GM18909 (cell line): Measurements from ENCODE around the gene VAT1L.

ENCODE experiments used
- ATAC-seq: cut with Tn5 transposase; IDR thresholded peaks from one replicate; pipeline ENCODE4 v1.9.1; 2021; ENCODE audit warnings: mild to moderate bottlenecking; ENCODE audit not compliant: unreplicated experiment, poor library complexity

VAT1L gene

DNA sequence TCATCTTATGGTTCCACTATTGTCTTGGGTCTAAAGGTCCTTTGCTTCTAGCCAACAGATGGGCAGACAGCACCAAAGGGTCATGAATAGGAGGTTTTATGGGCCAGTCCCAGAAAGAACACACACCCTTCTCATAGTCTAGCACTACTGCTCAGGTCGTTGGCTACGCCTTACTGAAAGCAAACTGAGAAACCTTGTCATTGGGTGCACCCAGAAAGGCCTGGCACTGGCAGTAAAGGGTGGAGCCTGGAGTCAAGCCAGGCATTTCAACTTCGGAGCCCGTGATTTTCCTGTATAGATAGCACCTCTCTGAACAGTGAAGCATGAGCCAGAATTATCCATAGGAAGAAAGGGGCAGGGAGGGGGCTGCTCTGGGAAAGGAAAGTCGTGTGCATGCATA lies 74.9 kb downstream of the VAT1L start:
- ATAC-seq = no peak

DNA sequence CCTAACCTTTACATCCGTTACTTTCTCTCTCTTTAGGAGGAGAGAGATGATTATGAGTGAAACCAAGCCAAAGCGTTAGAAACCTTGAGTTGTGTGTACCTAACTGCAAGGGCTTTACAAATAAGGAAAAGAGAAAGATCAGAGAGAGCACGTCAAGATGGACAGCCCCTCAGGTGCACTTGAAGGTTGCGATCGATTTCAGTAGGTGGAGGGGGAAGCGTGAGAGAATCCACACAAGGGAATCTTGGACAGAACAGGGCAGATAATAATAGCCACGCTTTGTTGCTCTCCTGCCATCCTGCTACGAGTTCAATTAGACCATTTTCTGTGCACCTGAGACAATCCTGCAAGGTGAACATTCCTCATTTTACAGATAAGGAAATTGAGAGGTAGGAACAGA lies 78.4 kb downstream of the VAT1L start:
- no peak for ATAC-seq

DNA sequence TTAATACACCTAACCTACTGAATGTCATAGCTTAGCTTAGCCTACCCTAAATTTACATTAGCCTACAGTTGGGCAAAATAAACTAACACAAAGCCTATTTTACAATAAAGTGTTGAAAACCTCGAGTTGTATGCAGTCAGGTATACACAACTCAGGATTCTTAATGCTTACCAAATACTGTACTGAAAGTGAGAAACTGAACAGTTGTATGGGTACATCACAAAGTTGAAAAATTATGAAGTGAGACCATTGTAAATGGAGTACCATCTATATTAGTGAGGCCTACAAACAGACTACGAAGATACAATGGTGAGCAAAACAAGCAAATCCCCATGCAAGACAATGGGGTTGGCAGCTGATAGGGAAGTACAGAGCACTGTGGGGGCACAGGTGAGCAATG lies 79.7 kb downstream of the VAT1L start:
- ATAC-seq = peak; percentile 25

DNA sequence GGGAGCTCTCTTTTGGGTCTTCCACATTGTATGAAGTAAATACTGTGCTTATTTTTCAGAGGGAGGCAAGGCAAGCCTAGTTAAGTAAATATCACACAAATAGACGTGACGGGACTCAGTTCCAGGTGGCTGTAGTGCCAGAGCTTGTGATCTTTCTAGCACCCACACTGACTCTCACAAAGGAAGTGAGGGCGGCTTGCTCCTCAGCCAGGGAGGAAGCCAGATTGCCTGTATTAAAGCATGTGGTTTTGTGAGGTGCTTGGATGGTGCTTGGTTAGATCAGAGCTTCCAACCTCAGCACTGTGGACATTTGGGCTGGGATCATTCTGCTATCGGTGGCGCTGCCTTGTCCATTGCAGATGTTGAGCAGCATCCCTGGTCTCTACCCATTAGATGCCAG lies 80.1 kb downstream of the VAT1L start:
- peak; percentile 96 for ATAC-seq

DNA sequence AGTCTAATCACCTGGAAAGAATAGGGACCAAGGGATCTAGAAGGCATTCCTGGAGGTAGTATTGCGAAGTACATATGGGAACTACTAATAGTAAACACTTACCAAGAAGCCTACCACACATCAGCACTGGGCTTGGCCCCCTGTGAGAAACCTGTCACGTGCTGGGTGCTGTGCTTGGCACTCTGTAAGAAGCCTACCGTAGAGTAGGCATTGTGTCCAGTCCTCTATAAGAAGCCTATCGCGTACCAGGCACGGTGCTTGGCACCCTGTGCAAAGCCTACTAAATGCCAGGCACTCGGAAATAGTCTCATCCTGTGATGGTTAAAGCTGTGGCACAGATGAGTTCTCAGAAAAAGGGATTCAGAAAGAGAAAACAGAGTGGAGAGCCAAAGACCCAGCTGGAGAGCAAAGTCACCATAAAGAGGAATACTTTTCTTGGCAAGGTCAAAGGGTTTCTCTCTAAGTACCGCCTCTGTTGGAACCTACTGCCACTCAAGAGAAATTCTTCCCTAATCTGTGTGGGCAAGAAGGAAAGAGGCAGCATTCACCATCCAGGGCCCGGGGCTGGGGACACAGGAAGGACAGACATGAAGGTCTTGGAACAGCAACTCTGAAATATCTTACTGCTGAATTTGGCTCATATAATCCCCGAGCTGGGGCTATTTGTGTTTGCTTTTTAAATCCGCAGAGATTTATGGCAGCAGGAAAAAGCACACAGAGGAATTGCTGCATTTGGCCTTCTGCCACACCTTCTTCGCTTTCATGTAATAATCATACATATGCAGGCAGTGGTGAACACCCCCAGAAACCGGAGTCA lies 81.8 kb downstream of the VAT1L start:
- ATAC-seq = no peak

DNA sequence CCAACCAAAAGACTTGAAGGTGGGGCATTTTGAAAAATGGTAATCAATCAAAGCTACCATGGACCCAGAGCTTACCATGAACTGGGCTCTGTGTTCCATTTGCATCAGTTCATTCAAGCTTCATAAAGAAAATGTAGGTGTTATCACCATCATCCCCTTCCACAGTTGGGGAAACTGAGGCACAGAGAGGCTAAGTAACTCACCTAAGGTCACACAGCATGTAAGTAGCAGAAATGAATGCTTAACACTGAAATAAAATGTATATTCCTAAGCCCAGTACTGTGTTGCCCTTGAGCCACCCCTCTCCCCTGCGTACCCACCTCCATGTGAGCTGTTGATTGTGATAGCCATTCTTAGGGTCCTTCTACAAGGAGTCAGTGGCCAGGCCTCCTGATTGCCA lies 83.6 kb downstream of the VAT1L start:
- no peak for ATAC-seq

DNA sequence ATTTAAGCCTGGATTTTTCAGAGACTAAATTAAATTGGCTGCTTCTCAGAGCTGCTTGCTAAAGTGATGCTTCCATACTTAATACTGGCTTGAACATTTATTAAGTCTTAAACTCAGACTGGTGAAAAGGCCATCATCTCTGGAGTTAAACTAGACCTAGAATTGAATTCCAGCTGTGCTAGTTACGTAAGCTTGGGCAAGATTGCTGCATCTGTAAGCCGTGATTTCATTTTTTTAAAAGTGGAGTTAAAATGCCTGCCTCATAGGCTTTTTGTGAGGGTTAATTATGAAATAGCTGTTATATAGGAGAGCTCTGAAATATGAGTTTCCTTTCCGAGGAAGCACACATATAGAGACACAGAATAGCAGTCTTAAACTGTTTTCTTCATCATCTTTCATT lies 84.7 kb downstream of the VAT1L start:
- no peak for ATAC-seq

DNA sequence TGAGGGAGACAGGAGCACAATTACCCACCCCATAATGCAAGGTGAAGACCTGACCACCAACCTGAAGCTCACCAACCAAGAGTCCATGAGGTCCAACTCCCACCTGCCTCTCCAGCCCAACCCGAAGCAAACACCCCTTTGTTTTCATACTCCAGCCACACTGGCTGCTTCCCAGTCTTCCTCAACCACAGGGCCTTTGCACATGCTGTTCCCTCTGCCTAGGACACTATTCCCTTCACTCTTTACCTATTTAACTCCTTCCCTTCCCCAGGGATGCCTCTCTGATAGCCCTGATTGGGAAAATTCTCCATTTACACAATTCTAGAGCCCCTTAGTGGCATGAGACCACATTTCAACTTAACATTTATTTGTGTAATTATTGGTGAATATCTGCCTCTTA lies 86.0 kb downstream of the VAT1L start:
- no peak for ATAC-seq

DNA sequence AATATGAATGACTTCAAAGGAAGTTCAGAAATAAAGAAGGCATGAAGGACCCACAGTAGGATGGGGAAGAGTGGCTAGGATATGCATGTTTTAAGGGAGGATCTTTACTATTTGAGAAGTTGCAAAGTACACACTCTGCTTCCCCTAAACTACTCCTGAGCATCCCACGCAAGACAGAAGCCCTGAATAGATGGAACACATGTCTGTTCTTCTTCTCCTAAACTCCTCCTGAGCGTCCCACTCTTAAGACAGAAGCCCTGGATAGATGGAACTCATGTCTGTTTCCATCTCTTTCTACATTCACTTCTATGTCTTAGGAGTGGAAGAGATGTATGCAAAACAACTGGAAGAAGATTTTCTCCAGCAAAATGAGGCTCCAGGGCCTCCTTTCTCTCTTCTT lies 88.4 kb downstream of the VAT1L start:
- no peak for ATAC-seq

DNA sequence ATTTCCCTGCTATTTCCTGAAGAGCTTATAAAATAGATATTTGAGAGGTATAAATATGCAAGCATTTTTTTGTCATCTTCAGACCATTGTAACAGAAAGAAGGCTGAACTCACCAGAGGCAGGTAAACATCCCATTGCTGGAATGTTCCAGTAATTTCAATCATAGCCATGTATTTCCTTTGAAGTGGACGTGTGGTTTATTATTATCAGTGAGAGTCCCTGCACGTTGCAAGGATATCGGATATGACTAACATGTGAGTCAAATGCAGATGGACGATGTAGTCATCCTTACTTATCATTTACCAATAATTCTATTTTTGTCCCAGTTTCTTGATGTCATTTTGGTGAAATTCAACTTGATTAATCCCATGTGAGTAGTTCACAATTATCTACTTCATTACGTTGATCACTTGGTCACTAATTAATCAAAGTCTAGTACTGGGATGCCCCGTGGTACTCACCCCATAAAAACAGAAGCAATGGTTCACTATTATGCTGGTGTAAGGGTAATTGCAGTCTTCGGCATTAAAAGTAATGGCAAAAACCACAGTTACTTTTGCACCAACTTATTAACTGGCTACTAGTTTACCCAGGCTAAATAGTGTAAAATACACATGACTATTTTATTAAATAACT lies 89.5 kb downstream of the VAT1L start:
- ATAC-seq = no peak

DNA sequence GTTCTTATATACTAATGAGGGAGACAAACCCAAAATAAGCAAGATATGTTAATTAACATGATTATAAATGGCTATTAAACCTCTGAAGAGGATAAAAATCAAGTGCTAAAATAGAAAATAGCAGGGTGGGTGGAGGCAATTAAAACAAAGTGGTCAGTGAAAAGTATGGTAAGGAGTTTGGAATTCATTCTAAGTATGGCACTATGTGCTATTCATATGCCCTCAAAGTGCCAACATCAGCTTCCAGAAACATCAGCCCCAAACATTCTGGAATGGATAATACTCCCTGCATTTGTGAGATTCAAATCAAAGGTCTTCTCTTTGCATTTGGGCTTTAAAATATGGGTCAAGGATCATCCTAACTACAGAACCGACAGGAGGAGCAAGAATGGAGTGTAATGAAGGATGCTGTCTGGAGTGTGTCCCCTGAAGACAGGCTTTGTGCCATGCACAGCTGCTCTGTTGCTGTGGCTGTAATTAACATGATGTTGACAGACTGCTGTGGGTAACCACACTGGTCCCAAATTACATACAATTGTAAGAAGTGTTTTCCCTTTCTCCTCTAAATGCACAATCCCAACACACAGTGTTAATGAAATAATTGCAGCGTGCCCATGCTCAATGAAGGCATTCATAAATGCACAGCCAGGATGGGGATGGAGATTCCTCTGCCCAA lies 93.1 kb downstream of the VAT1L start:
- no peak for ATAC-seq

DNA sequence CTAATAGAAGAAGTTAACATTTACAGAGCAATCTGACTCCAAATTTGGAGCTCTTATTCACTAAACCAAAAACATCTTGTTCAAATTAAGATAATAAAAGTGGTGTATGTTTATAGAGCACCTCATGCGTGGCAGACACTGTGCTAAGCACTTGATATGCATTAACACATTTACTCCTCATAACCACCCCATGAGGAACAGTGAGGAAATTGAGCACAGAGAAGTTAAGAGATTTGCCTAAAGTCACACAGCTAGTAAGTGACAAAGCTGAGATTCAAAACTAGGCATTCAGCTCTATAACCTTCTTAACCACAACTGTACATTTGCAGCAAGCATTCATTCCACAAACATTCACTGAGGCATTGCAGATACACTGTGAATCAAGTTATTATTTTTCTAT lies 94.0 kb downstream of the VAT1L start:
- ATAC-seq = no peak

DNA sequence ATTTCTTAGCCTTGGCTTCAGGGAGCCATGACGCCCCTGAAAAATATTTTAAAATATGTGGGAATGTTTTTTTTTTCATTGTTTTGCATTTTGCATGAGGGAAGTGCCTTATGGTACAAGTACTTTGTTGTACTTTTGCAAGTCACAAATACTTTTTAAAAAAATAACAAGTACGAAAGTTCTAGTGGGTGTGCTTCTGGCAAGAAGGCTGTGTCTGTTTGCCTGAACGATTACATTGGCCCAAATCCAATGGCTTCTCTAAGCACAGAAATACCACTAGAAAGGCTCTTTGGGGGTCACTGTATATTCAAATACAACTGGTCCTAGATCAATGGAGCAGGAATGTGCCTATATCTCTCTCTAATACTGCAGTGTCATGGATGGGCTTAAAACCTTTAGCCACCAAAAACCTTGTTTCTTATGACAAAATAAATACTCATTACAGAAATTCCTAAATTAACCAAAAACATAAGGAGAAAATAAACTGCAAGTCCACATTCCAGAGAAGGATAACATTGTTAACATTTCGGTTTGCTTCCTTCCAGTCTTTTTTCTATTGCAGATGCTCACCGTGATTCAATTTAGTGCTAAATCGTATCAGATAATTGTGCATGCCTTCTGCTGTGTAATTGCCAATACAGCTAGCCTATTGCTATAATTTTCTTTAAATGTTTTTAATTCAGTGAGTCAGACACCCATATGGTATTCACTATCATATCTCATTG lies 97.4 kb downstream of the VAT1L start:
- ATAC-seq = no peak

DNA sequence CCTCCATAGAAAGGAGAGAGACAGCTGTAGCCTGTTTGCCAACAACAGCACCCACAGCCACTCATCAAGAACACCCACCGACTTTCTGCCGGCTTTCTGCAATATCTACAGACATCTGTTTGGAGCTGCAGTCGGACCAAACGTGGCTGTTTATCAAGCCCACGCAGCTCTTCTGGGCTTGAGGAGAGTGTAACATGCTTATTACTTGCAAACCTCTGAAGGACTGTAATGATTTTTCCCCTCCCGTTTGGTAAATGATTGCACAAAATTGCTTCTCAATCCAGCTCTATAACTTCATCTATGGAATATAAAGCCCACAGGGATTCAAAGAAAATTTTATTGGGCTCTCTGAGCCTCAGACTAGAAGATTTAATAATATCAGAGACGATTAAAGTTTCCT lies 100.5 kb downstream of the VAT1L start:
- no peak for ATAC-seq

DNA sequence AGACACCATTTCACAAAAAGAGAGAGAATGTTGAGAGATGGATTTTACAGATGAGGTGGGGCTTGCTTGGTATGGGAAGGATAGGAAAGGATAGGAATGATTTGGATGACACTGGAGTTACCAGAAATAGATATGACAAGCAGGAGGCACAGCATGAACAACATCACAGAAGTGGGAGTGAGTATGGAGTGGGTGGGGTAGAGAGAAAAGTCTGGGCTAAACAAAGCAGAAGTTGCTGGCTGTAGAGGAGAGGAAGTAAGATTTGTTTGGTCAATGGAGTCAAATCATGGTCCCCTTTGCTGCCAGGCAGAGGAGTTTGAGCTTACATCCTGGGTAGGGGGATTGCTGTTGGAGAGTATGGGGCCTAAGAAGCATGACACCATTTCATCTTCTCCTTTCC lies 101.7 kb downstream of the VAT1L start:
- no peak for ATAC-seq

DNA sequence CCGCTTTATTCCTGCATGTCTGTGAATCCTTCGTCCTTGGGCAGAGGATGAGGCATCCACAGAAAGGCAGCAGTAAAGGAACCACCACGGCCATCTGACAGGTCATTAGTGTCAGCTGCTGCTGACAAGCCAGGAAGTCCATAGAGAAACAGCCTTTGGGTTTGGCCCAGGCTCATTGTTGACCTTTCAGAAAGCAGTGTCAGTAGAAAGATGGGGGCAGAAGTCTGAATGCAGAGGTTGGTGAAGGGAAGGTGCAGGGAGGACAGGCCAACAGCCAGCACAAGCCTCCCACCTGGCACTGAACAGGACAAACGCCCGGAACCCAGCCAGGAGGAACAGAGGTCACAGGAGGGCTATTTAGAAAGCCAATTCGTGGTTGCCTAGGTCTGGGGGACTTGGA lies 105.8 kb downstream of the VAT1L start:
- no peak for ATAC-seq

DNA sequence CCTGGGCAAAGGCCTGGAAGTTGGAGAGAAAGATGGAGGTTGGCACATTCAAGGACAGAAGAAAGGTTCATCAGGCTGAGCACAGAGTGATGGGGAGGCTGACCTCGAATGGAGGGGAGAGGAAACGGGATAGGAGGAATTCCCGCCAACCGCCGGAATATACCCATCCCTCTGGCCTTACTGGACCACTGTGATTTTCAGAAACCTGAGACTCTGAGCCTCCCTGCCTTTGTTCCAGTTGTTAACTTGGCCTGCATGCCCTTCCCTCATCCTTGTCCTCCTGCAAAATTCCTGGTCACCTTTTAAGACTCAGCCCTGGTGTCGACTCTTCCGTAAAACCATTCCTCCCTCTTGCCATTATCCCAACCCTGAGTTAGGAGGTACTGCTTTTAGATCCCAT lies 107.6 kb downstream of the VAT1L start:
- ATAC-seq = no peak

DNA sequence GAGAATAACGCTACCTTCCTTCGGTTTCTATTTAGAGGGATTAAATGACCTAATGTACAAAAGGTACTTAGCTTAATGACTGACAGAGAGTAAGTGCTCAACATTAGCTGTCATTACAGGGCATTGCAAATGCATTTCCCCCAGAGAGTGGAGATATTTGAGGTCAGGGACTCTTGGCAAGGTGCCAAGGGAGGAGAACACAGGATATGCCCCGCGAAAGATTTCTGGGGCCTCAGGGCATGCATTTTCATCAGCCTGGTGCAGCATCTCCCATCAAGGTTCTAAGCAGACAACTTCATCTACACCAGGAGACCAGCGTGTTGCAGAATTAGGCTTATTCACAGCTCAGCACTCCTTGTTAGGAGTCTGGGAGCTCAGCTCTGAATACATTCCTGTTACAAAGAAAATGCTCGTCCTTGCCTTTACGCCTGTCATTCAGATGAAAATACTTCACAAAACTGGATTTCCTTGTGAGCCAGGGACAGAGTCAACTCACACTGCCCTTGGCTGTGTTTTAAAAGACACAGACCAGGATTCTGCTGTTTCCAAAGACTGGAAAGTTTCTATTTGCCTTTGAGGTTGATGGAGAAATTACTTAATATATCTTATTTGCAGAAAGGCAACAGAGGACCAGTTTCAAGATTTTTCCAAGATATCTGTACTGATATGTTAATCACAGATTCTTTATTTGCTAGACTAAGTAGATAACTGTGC lies 108.2 kb downstream of the VAT1L start:
- no peak for ATAC-seq

DNA sequence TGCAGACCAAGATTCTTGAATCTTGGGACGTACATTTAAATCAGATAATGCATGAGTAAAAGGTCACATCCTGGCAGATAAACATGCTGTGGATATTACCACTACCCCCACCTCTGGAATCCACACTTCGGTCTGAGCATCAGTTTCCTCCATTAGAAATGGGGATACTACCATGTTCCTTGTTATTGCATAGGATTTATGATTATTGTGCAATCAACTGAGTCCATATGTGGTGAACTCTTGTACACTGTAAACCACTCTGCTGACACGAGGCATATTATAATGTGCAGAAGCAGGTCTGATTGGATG lies 108.7 kb downstream of the VAT1L start:
- ATAC-seq = no peak

DNA sequence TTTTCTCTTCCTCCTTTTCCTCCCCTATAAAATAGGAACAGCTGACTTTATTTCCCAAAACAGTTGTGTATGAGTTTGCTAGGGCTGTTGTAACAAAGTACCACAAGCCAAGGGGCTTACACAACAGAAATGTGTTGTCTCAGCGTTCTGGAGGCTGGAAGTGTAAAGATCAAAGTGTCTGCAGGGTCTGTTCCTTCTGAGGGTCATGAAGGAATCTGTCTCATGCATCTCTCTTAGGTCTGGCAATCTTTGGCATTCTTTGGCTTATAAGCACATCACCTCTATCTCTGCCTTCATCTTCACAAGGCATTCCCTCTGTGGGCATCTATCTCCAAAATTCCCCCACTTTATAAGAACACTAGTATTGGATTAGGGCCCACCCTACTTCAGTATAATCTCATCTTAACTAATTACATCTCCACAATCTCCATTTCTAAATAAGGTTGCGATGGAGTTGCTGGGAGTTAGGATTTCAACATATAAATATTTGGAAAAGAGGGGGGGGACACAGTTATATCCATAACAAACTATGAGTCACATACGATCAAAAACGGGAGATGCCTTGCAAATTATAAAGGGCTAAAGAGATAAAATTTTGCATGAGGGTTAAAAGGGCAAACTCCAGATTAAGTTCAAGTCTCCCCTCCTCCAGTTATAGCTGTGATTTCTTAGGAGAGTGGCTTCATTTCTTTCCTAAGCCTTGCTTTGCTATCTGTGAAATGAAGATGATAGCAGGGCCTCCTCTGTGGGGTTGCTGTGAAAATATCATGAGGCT lies 109.7 kb downstream of the VAT1L start:
- no peak for ATAC-seq
